Liver (tissue), 9 donors: ENCODE results near the gene OR6V1. TPM values are rescaled to one million over a fixed set of nuclear protein-coding genes. Genes with fewer than 3 reads are reported as not detected.

Source experiments
- DNase-seq: peaks from one replicate; pipeline ENCODE4 v3.0.0-alpha.2; 2017; ENCODE audit warnings: low spot score
- H3K27ac ChIP-seq, 2 donors: one replicate each; pipeline ENCODE4 v1.7.0; 2013; ENCODE audit warnings: inconsistent platforms in 2 of 2, low read length in 2 of 2, control low read depth in 1 of 2, low read depth in 1 of 2, mild to moderate bottlenecking in 1 of 2
- H3K27me3 ChIP-seq, 4 donors: one replicate each; pipeline versions ENCODE4 v1.6.1 to v1.7.0; 2013; ENCODE audit warnings: low read length in 3 of 4, inconsistent platforms in 1 of 4, mild to moderate bottlenecking in 1 of 4, moderate library complexity in 1 of 4; ENCODE audit not compliant: control insufficient read depth in 4 of 4, insufficient read depth in 4 of 4
- H3K36me3 ChIP-seq, 4 donors: one replicate each; pipeline versions ENCODE4 v1.6.1 to v1.7.0; 2013; ENCODE audit warnings: low read length in 3 of 4, mild to moderate bottlenecking in 3 of 4, low read depth in 1 of 4, moderate library complexity in 1 of 4; ENCODE audit not compliant: control insufficient read depth in 4 of 4, insufficient read depth in 3 of 4
- H3K4me1 ChIP-seq, 4 donors: one replicate each; pipeline versions ENCODE4 v1.6.1 to v1.7.0; 2013; ENCODE audit warnings: low read length in 3 of 4, mild to moderate bottlenecking in 3 of 4, moderate library complexity in 1 of 4; ENCODE audit not compliant: control insufficient read depth in 4 of 4, insufficient read depth in 4 of 4
- H3K4me3 ChIP-seq, 3 donors: one replicate each; pipeline versions ENCODE4 v1.6.1 to v1.7.0; 2013; ENCODE audit warnings: low read length in 3 of 3, control low read depth in 1 of 3, low read depth in 1 of 3, mild to moderate bottlenecking in 1 of 3
- H3K9ac ChIP-seq, 2 donors: one replicate each; pipeline ENCODE4 v1.7.0; 2013; ENCODE audit warnings: low read length in 2 of 2, mild to moderate bottlenecking in 2 of 2, moderate library complexity in 2 of 2, control low read depth in 1 of 2, low read depth in 1 of 2
- H3K9me3 ChIP-seq, 4 donors: one replicate each; pipeline versions ENCODE4 v1.6.1 to v1.7.0; 2013; ENCODE audit warnings: low read length in 3 of 4; ENCODE audit not compliant: control insufficient read depth in 4 of 4
- EGR1 ChIP-seq, 2 donors: IDR thresholded peaks; 2 replicates each; pipeline ENCODE4 v1.6.1; 2016 to 2018; ENCODE audit warnings: antibody characterized with exemption in 2 of 2, low read depth in 2 of 2
- FOXA1 ChIP-seq: IDR thresholded peaks from 2 replicates; pipeline ENCODE4 v1.6.1; 2016; ENCODE audit warnings: antibody characterized with exemption
- FOXA2 ChIP-seq: IDR thresholded peaks from 2 replicates; pipeline ENCODE4 v1.6.1; 2016; ENCODE audit warnings: antibody characterized with exemption
- GABPA ChIP-seq, 2 donors: IDR thresholded peaks in 1 of 2; conservative IDR thresholded peaks in 1 of 2; 2 replicates each; pipeline ENCODE4 v1.6.1; 2016; ENCODE audit warnings: antibody characterized with exemption in 2 of 2, mild to moderate bottlenecking in 1 of 2, moderate library complexity in 1 of 2
- HNF4A ChIP-seq, 2 donors: conservative IDR thresholded peaks; 2 replicates each; pipeline ENCODE4 v1.6.1; 2016; ENCODE audit warnings: antibody characterized with exemption in 2 of 2, mild to moderate bottlenecking in 2 of 2
- HNF4G ChIP-seq: IDR thresholded peaks from 2 replicates; pipeline ENCODE4 v1.6.1; 2016; ENCODE audit warnings: antibody characterized with exemption
- JUND ChIP-seq, 2 donors: IDR thresholded peaks; 2 replicates each; pipeline ENCODE4 v1.6.1; 2016; ENCODE audit warnings: antibody characterized with exemption in 2 of 2
- NR2F2 ChIP-seq: IDR thresholded peaks from 2 replicates; pipeline ENCODE4 v1.6.1; 2016; ENCODE audit warnings: antibody characterized with exemption
- RAD21 ChIP-seq, 2 donors: IDR thresholded peaks; 2 replicates each; pipeline ENCODE4 v1.6.1; 2016; ENCODE audit warnings: antibody characterized with exemption in 2 of 2, mild to moderate bottlenecking in 2 of 2
- RXRA ChIP-seq, 2 donors: IDR thresholded peaks; 2 replicates each; pipeline ENCODE4 v1.6.1; 2017 to 2018; ENCODE audit warnings: antibody characterized with exemption in 2 of 2, mild to moderate bottlenecking in 1 of 2
- SP1 ChIP-seq: IDR thresholded peaks from 2 replicates; pipeline ENCODE4 v1.6.1; 2018; ENCODE audit warnings: antibody characterized with exemption, mild to moderate bottlenecking
- TAF1 ChIP-seq: conservative IDR thresholded peaks from 2 replicates; pipeline ENCODE4 v1.6.1; 2016; ENCODE audit warnings: antibody characterized with exemption, mild to moderate bottlenecking
- YY1 ChIP-seq: IDR thresholded peaks from 2 replicates; pipeline ENCODE4 v1.6.1; 2016; ENCODE audit warnings: antibody characterized with exemption, mild to moderate bottlenecking
- WGBS: extraction: QIAGEN DNeasy Blood & Tissue Kit; methylation state at CpG from one replicate; pipeline ENCODE4 v1.1.7; 2013; 5-methylcytosine and 5-hydroxymethylcytosine counted together
- polyA plus RNA-seq, 2 donors: library from polyadenylated mRNA; stranded (reverse) in 1 of 2; unstranded in 1 of 2; fragments of 200-250 nt in 1 of 2; fragments of >200 nt in 1 of 2; fragmentation: Nextera tagmentation in 1 of 2; extraction: Ambion mirVana in 1 of 2; gene quantifications; one replicate each; pipeline versions ENCODE4 v1.2.1 to v1.2.3, GENCODE V29; 2013 to 2015
- total RNA-seq, 2 donors: library from RNA; depleted of rRNA; stranded (reverse); fragments of >200 nt; gene quantifications; one replicate each; pipeline ENCODE4 v1.2.3, GENCODE V29; 2014
- TF ChIP-seq, protein P1 (sequence below): IDR thresholded peaks from 2 replicates; pipeline ENCODE4 v1.6.1; 2016; ENCODE audit warnings: antibody characterized with exemption
- TF ChIP-seq, protein P2 (sequence below): IDR thresholded peaks from 2 replicates; pipeline ENCODE4 v1.6.1; 2016; ENCODE audit warnings: antibody characterized with exemption
- TF ChIP-seq, protein P3 (sequence below): IDR thresholded peaks from 2 replicates; pipeline ENCODE4 v1.6.1; 2016; ENCODE audit warnings: antibody characterized with exemption, mild to moderate bottlenecking
- TF ChIP-seq, protein P4 (sequence below): fragments of 150-350 bp; IDR thresholded peaks from 2 replicates; pipeline ENCODE4 v1.5.1; 2017; ENCODE audit warnings: improper control_type of control experiment, low read depth, low read length; ENCODE audit not compliant: missing input control
- donor health status: healthy.
- donor health status: healthy.
- donor health status: healthy.
- donor health status: healthy.
- donor health status: healthy.

The OR6V1 gene
- total and polyA plus RNA-seq, 4 donors: not detected

DNA sequence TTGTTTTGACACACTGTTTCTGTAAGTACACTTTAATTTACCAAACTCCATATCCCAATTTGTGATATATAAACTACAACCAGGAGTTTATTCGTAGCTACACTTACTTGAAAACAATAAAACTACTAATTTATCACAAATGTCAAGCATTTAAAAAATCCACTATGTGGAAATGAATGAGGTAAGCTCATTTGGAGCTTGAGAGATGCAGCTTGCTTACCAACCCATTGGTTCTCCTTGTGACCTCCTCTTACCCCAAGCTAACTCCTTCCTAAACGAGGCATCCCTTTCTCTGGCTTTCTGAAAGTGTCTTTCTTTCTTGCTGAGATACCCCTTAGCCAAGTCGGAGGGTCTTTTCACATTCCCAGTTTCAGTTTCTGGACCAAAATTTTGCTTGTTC, 2.5 kb downstream of the OR6V1 start:
- 62% methylated on average over 3 of the region's 3 CpGs for WGBS
- DNase-seq: no peak
- H3K9me3 ChIP-seq: no peaks in the 10 kb centered on the region
- H3K4me3 ChIP-seq: no peak overlapping the region
- H3K9ac ChIP-seq: no peak overlapping the region
- no peak overlapping the region for H3K27ac ChIP-seq
- no peaks in the 10 kb centered on the region for H3K27me3 ChIP-seq
- no peaks in the 10 kb centered on the region for H3K36me3 ChIP-seq
- no peaks in the 10 kb centered on the region for H3K4me1 ChIP-seq
- no peak for TF ChIP-seq SP1
- TF ChIP-seq YY1: no peak
- TF ChIP-seq RAD21 (IDR thresholded peaks at IDR 0.05): no peak
- TF ChIP-seq, protein P1, sequence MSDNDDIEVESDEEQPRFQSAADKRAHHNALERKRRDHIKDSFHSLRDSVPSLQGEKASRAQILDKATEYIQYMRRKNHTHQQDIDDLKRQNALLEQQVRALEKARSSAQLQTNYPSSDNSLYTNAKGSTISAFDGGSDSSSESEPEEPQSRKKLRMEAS: no peak
- no peak for TF ChIP-seq GABPA (IDR thresholded peaks at IDR 0.05 in 1 of 2, conservative IDR thresholded peaks at IDR 0.05 in 1 of 2)
- no peak for TF ChIP-seq RXRA (IDR thresholded peaks at IDR 0.05)
- TF ChIP-seq FOXA1: no peak
- TF ChIP-seq, protein P2, sequence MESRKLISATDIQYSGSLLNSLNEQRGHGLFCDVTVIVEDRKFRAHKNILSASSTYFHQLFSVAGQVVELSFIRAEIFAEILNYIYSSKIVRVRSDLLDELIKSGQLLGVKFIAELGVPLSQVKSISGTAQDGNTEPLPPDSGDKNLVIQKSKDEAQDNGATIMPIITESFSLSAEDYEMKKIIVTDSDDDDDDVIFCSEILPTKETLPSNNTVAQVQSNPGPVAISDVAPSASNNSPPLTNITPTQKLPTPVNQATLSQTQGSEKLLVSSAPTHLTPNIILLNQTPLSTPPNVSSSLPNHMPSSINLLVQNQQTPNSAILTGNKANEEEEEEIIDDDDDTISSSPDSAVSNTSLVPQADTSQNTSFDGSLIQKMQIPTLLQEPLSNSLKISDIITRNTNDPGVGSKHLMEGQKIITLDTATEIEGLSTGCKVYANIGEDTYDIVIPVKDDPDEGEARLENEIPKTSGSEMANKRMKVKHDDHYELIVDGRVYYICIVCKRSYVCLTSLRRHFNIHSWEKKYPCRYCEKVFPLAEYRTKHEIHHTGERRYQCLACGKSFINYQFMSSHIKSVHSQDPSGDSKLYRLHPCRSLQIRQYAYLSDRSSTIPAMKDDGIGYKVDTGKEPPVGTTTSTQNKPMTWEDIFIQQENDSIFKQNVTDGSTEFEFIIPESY: no peak
- TF ChIP-seq NR2F2: no peak
- TF ChIP-seq TAF1: no peak

DNA sequence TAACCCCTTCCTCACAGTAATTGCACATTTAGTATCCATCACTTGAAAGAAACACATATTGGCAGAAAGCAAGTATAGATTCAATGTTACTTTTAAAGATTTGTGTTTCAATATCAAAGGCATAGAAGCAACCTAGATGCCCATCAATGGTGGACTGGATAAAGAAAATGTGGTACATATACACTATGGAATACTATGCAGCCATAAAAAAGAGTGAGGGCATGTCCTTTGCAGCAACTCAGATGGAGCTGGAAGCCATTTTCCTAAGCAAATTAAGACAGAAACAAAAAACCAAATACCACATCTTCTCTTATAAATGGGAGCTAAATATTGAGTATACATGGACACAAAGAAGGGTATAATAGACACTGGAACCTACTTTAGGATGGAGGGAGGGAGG, 3.6 kb downstream of the OR6V1 start:
- no peak for DNase-seq
- Histone ChIP-seq H3K27ac (no peak overlapping the region), H3K9me3 (no peaks in the 10 kb centered on the region), H3K4me1 (no peaks in the 10 kb centered on the region), H3K4me3 (no peak overlapping the region), H3K9ac (no peak overlapping the region), H3K36me3 (no peaks in the 10 kb centered on the region), H3K27me3 (no peaks in the 10 kb centered on the region)
- TF ChIP-seq, protein P1: no peak
- TF ChIP-seq, protein P3, sequence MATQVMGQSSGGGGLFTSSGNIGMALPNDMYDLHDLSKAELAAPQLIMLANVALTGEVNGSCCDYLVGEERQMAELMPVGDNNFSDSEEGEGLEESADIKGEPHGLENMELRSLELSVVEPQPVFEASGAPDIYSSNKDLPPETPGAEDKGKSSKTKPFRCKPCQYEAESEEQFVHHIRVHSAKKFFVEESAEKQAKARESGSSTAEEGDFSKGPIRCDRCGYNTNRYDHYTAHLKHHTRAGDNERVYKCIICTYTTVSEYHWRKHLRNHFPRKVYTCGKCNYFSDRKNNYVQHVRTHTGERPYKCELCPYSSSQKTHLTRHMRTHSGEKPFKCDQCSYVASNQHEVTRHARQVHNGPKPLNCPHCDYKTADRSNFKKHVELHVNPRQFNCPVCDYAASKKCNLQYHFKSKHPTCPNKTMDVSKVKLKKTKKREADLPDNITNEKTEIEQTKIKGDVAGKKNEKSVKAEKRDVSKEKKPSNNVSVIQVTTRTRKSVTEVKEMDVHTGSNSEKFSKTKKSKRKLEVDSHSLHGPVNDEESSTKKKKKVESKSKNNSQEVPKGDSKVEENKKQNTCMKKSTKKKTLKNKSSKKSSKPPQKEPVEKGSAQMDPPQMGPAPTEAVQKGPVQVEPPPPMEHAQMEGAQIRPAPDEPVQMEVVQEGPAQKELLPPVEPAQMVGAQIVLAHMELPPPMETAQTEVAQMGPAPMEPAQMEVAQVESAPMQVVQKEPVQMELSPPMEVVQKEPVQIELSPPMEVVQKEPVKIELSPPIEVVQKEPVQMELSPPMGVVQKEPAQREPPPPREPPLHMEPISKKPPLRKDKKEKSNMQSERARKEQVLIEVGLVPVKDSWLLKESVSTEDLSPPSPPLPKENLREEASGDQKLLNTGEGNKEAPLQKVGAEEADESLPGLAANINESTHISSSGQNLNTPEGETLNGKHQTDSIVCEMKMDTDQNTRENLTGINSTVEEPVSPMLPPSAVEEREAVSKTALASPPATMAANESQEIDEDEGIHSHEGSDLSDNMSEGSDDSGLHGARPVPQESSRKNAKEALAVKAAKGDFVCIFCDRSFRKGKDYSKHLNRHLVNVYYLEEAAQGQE: no peak
- TF ChIP-seq, protein P2: no peak
- no peak for TF ChIP-seq FOXA1
- TF ChIP-seq SP1: no peak
- no peak for TF ChIP-seq HNF4A (conservative IDR thresholded peaks at IDR 0.05)
- TF ChIP-seq RAD21 (IDR thresholded peaks at IDR 0.05): no peak
- no peak for TF ChIP-seq FOXA2
- no peak for TF ChIP-seq HNF4G
- TF ChIP-seq, protein P4, sequence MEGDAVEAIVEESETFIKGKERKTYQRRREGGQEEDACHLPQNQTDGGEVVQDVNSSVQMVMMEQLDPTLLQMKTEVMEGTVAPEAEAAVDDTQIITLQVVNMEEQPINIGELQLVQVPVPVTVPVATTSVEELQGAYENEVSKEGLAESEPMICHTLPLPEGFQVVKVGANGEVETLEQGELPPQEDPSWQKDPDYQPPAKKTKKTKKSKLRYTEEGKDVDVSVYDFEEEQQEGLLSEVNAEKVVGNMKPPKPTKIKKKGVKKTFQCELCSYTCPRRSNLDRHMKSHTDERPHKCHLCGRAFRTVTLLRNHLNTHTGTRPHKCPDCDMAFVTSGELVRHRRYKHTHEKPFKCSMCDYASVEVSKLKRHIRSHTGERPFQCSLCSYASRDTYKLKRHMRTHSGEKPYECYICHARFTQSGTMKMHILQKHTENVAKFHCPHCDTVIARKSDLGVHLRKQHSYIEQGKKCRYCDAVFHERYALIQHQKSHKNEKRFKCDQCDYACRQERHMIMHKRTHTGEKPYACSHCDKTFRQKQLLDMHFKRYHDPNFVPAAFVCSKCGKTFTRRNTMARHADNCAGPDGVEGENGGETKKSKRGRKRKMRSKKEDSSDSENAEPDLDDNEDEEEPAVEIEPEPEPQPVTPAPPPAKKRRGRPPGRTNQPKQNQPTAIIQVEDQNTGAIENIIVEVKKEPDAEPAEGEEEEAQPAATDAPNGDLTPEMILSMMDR: no peak
- no peak for TF ChIP-seq YY1
- no peak for TF ChIP-seq NR2F2
- no peak for TF ChIP-seq GABPA (IDR thresholded peaks at IDR 0.05 in 1 of 2, conservative IDR thresholded peaks at IDR 0.05 in 1 of 2)
- TF ChIP-seq JUND (IDR thresholded peaks at IDR 0.05): no peak
- no peak for TF ChIP-seq TAF1
- TF ChIP-seq RXRA (IDR thresholded peaks at IDR 0.05): no peak
- no peak for TF ChIP-seq EGR1 (IDR thresholded peaks at IDR 0.05; ENCODE audit: low read depth in 2 of 2)
